HepG2 (cell line): ENCODE data around the gene CACHD1.

ENCODE experiments used
- CBFB ChIP-seq: sonication (generic); formaldehyde crosslinking; IDR thresholded peaks from 2 replicates; pipeline ENCODE4 v1.4.0; 2020; ENCODE audit warnings: missing genetic modification reagents
- FOXC1 ChIP-seq: sonication (generic); formaldehyde crosslinking; IDR thresholded peaks from 2 replicates; pipeline ENCODE4 v1.8.0; 2022; ENCODE audit warnings: mild to moderate bottlenecking, missing genetic modification reagents, borderline replicate concordance
- TF ChIP-seq, protein P1 (sequence below), 2 experiments: IDR thresholded peaks; 2 replicates each; pipeline ENCODE4 v1.6.1; 2011 to 2012; ENCODE audit warnings: low read length in 2 of 2, borderline replicate concordance in 1 of 2, low read depth in 1 of 2, mild to moderate bottlenecking in 1 of 2, moderate library complexity in 1 of 2
- TF ChIP-seq, protein P2 (sequence below): IDR thresholded peaks from 2 replicates; pipeline ENCODE4 v1.6.1; 2016; ENCODE audit warnings: missing compliant biosample characterization, missing genetic modification reagents, borderline replicate concordance

DNA sequence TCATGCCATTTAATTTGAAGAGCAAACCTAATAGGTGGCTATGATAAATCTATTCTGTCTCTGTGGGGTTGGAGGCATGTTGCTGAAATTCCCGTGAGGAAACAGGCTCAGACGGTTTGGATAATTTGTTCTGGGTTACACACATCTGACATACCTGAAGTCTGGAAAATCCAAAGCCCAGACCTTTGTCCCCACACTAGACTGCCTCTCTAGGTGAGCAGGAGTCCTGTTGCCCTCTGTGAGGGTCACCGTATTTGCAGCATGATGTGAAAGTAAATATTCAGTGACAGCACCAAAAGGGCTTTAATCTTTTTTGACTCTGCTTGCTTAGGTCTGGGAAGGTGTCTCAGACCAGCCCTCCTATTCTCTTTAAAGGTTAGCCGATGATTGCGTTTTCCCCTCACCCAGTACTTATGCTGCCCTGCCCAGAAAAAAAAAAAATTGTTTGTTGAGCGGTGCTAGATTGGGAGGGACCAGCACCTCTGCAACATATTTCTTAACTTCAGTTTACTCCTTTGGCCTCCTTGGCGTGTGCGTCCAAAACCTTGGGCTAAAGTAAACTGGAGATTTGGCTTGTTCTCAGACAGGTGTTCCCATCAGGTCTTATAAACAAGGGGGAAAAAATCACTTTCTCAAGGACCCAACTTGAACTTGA, 67.0 kb downstream of the CACHD1 start:
- TF ChIP-seq, protein P1, sequence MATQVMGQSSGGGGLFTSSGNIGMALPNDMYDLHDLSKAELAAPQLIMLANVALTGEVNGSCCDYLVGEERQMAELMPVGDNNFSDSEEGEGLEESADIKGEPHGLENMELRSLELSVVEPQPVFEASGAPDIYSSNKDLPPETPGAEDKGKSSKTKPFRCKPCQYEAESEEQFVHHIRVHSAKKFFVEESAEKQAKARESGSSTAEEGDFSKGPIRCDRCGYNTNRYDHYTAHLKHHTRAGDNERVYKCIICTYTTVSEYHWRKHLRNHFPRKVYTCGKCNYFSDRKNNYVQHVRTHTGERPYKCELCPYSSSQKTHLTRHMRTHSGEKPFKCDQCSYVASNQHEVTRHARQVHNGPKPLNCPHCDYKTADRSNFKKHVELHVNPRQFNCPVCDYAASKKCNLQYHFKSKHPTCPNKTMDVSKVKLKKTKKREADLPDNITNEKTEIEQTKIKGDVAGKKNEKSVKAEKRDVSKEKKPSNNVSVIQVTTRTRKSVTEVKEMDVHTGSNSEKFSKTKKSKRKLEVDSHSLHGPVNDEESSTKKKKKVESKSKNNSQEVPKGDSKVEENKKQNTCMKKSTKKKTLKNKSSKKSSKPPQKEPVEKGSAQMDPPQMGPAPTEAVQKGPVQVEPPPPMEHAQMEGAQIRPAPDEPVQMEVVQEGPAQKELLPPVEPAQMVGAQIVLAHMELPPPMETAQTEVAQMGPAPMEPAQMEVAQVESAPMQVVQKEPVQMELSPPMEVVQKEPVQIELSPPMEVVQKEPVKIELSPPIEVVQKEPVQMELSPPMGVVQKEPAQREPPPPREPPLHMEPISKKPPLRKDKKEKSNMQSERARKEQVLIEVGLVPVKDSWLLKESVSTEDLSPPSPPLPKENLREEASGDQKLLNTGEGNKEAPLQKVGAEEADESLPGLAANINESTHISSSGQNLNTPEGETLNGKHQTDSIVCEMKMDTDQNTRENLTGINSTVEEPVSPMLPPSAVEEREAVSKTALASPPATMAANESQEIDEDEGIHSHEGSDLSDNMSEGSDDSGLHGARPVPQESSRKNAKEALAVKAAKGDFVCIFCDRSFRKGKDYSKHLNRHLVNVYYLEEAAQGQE (IDR thresholded peaks at IDR 0.05; ENCODE audit: borderline replicate concordance in 1 of 2, low read depth in 1 of 2, low read length in 2 of 2) = no peak
- TF ChIP-seq FOXC1 (CRISPR knock-in tag) (no peak), CBFB (CRISPR knock-in tag) (no peak)
- TF ChIP-seq, protein P2, sequence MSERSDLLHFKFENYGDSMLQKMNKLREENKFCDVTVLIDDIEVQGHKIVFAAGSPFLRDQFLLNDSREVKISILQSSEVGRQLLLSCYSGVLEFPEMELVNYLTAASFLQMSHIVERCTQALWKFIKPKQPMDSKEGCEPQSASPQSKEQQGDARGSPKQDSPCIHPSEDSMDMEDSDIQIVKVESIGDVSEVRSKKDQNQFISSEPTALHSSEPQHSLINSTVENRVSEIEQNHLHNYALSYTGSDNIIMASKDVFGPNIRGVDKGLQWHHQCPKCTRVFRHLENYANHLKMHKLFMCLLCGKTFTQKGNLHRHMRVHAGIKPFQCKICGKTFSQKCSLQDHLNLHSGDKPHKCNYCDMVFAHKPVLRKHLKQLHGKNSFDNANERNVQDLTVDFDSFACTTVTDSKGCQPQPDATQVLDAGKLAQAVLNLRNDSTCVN = no peak
